Measurements from ENCODE around the gene ZNF71. TPM values are rescaled to one million over a fixed set of nuclear protein-coding genes. Genes with fewer than 3 reads are reported as not detected.

The ZNF71 gene
- total RNA-seq, 1 donor from 2014 or later, result 30.5 TPM

DNA sequence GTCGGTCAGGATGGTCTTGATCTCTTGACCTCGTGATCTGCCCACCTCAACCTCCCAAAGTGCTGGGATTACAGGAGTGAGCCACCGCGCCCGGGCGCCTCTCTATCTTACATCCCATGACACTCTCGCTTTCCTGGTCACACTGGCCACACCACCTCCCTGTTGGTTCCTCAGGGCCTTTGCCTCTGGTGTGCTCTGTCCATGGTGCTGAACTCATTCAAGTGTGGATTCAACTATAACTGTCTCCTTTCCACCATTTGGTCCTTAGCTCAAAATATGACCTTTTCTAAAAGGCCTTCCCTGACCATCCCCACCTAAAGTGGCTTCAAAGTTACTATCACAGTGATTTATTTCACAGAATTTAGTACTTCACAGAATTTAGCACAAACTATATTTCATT, 44.1 kb downstream of the ZNF71 start:
- no peaks in the 10 kb centered on the region for H3K4me1 ChIP-seq
- intact Hi-C loops (cut with DNase I), result no loop called here
- no peak overlapping the region for H3K27ac ChIP-seq
- TF ChIP-seq, protein P1, sequence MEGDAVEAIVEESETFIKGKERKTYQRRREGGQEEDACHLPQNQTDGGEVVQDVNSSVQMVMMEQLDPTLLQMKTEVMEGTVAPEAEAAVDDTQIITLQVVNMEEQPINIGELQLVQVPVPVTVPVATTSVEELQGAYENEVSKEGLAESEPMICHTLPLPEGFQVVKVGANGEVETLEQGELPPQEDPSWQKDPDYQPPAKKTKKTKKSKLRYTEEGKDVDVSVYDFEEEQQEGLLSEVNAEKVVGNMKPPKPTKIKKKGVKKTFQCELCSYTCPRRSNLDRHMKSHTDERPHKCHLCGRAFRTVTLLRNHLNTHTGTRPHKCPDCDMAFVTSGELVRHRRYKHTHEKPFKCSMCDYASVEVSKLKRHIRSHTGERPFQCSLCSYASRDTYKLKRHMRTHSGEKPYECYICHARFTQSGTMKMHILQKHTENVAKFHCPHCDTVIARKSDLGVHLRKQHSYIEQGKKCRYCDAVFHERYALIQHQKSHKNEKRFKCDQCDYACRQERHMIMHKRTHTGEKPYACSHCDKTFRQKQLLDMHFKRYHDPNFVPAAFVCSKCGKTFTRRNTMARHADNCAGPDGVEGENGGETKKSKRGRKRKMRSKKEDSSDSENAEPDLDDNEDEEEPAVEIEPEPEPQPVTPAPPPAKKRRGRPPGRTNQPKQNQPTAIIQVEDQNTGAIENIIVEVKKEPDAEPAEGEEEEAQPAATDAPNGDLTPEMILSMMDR (IDR thresholded peaks at IDR 0.05), result no peak
- H3K27me3 ChIP-seq, result no peaks in the 10 kb centered on the region
- H3K36me3 ChIP-seq, result no peaks in the 10 kb centered on the region
- H3K9me3 ChIP-seq, result peaks cover 13 to 79% of the 10 kb centered on the region in 2 donors
- H3K4me3 ChIP-seq, result no peak overlapping the region
- DNase-seq (ENCODE audit: low spot score in 2 of 2), result no peak

DNA sequence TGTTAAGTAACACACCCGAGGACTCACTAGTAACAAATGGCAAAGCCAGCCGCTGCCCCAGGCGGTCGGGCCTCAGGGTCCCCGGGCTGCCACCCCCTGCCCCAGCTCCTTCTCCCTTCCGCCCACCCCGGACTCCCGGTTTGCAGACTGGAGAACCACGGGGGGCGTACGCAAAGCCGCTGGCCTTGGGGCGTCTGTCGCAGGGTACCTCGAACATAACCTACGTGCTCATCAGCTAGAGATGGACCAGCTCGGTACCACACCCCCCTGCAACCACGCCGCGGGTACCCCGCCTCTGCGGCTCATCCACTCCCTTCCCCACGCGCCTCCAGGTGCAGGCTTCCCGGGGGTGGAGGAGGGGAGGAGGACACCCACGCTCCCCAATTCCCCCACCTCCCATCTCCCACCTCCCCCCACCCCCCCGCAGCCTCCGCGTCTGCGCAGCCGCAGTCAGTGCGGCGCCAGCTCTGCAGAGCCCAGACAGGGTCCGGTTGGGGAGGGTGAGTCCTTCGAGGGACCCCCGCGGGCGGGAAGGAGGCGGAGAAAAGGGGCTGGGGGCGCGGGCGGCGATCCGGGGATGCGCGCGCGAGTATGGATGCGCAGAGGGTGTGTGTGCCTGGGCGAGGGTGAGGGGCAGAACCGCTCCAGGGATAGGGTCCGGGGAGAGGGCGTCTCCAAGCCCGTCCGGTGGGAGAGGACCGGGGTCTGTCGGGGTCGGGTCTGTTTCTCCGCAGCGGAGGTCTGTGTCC, 47.8 kb downstream of the ZNF71 start, which contains the start of gene SMIM17:
Gene SMIM17, plus strand, starts transcription at position 449 of the 749 bp plus-strand sequence. CDS start 2,509 bp downstream, outside the sequence.
- no peaks in the 10 kb centered on the region for H3K4me1 ChIP-seq
- no peaks in the 10 kb centered on the region for H3K27me3 ChIP-seq
- no peak within 1 kb of the TSS for H3K27ac ChIP-seq
- H3K9me3 ChIP-seq, result peaks cover 6 to 63% of the 10 kb centered on the region in 2 donors
- H3K4me3 ChIP-seq, result no peak within 1 kb of the TSS
- TF ChIP-seq, protein P1 (IDR thresholded peaks at IDR 0.05), result no peak
- peak in 1 of 2 donors; percentile 33 for DNase-seq (ENCODE audit: low spot score in 2 of 2)
- H3K36me3 ChIP-seq, result no peaks in the 10 kb centered on the region
- intact Hi-C loops (cut with DNase I), result no loop called here

DNA sequence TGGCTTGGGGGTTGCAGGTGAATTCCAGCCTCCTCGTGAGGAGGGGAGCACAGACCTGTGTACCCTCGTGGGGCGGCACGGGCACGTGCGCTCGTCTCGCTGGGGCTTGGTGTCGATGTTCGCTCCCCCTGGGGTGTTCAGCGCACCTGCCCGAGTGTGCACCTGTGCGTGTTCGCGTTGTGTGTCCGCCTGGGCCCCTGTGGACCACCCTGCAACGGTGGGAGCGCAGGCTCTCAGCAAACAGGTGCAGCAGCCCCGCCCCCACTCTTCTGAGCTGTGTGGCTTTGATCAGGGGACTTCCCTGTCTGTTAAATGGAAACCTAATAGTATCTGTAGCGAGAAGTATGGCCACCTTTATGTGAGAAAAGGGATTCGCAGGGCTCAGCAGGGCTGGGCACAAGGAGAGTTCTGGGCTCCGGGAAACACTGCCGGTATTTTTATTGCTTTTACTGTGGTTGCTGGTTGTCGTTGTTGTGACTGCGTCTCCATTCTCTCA, 48.4 kb downstream of the ZNF71 start:
- intact Hi-C loops (cut with DNase I), result no loop called here
- peak in 1 of 2 donors; percentile 31 for DNase-seq (ENCODE audit: low spot score in 2 of 2)
- no peak overlapping the region for H3K27ac ChIP-seq
- no peak overlapping the region for H3K4me3 ChIP-seq
- no peaks in the 10 kb centered on the region for H3K27me3 ChIP-seq
- H3K36me3 ChIP-seq, result no peaks in the 10 kb centered on the region
- H3K9me3 ChIP-seq, result peaks cover 6 to 57% of the 10 kb centered on the region in 2 donors
- no peaks in the 10 kb centered on the region for H3K4me1 ChIP-seq
- TF ChIP-seq, protein P1 (IDR thresholded peaks at IDR 0.05), result no peak

DNA sequence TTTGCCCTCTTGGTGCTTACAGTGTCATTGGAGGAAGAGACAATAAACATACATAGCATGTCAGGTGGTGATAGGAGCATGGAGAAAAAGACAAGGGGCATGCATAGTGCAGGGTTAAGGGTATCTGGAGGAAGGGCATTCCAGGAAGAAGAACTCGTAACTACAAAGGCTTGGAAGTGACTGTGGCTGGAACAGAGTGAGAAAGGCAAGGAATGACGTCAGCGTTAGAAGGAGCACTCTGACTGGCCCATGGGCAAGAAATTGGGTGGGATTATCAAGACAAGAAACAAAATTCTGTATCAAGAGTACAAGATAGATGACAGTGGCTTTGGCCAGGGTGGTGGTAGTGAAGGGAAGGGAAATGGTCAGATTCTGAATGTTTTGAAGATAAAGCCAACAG, 59.0 kb downstream of the ZNF71 start:
- intact Hi-C loops (cut with DNase I), result no loop called here
- Histone ChIP-seq H3K36me3 (no peaks in the 10 kb centered on the region), H3K4me3 (no peak overlapping the region), H3K4me1 (no peaks in the 10 kb centered on the region), H3K9me3 (peaks cover 0 to 35% of the 10 kb centered on the region in 2 donors), H3K27me3 (no peaks in the 10 kb centered on the region), H3K27ac (no peak overlapping the region)
- DNase-seq (ENCODE audit: low spot score in 2 of 2), result no peak
- TF ChIP-seq, protein P1 (IDR thresholded peaks at IDR 0.05), result no peak

DNA sequence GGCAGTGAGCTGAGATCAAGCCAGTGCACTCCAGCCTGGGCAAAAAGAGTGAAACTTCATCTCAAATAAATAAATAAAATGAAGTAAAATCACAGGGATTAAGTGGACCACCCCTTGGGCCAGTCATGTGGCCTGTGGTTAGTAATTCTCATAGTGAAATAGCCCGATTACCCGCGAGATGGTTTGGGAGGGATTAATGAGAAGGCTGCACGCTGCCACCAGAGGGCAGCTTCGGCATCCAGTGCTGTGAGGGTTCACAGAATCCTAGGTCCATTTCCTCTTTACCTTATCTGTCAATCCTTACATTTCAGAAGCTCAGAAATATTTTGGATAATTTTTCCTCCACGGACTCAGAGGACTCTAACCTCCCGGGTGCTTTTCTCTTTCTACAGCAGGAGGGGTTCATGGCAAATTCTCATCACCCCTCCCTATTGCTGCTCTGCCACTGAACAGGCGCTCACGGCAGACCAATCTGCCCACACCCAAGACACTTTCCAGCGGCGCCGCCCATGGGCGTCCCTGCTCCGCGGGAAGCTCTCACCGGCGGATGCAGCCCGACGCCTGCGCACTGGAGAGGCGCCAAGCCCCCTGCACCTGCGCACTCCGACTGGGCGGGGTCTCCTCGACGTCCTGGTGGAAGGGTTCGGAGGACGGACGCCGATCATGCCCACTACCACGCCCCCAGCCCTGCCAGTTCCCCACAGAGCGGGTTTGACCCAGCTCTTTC, 65.4 kb downstream of the ZNF71 start:
- Histone ChIP-seq H3K36me3 (peaks cover 7 to 18% of the 10 kb centered on the region in 2 donors), H3K27ac (no peak overlapping the region), H3K4me1 (no peaks in the 10 kb centered on the region), H3K9me3 (peaks cover 0 to 14% of the 10 kb centered on the region in 2 donors), H3K4me3 (peak overlapping the region in 1 of 2 donors; percentile 34), H3K27me3 (no peaks in the 10 kb centered on the region)
- no peak for DNase-seq (ENCODE audit: low spot score in 2 of 2)
- intact Hi-C loops (cut with DNase I), result no loop called here
- TF ChIP-seq, protein P1 (IDR thresholded peaks at IDR 0.05), result peak in 1 of 3 experiments; percentile 16
